Pancreas (tissue), 10 donors: Measurements from ENCODE around the gene KRTAP12-4. TPM values are rescaled to one million over a fixed set of nuclear protein-coding genes. Genes with fewer than 3 reads are reported as not detected.

Experiments
- ATAC-seq, 4 donors: fragments of 200-7000 bp; cut with Tn5 transposase; one replicate each; pipeline versions ENCODE4 v1.8.0 to v1.9.1; 2020; ENCODE audit warnings: mild to moderate bottlenecking in 4 of 4, moderate library complexity in 4 of 4
- DNase-seq, 6 donors: peaks; one replicate each; pipeline ENCODE4 v3.0.0-alpha.2; 2020
- FAIRE-seq: peaks from 2 replicates; lab custom pipeline; 2012; peaks lifted over from hg19 to GRCh38; lab: Jason Lieb, UNC
- H3K27ac ChIP-seq, 4 donors: fragments of 200-600 bp; sonication (generic); 1 replicate in 3 of 4; 2 replicates in 1 of 4; pipeline versions ENCODE4 v1.5.0 to v1.8.0; 2020
- H3K27me3 ChIP-seq, 4 donors: fragments of 200-600 bp; one replicate each; pipeline ENCODE4 v1.8.0; 2021
- H3K36me3 ChIP-seq, 3 donors: fragments of 200-600 bp; sonication (generic) in 1 of 3; one replicate each; pipeline versions ENCODE4 v1.5.0 to v1.8.0; 2020 to 2021
- H3K4me1 ChIP-seq, 3 donors: fragments of 200-600 bp; one replicate each; pipeline ENCODE4 v1.8.0; 2021
- H3K4me3 ChIP-seq, 4 donors: fragments of 200-600 bp; sonication (generic) in 2 of 4; one replicate each; pipeline versions ENCODE4 v1.5.0 to v1.8.0; 2020 to 2021
- H3K9me3 ChIP-seq, 4 donors: fragments of 200-600 bp; one replicate each; pipeline ENCODE4 v1.8.0; 2021
- CTCF ChIP-seq, 4 donors: fragments of 200-600 bp; sonication (generic) in 3 of 4; IDR thresholded peaks; one replicate each; pipeline versions ENCODE4 v1.5.0 to v1.8.0; 2021; ENCODE audit warnings: antibody characterized with exemption in 4 of 4
- WGBS, 2 donors: extraction: QIAGEN DNeasy Blood & Tissue Kit; methylation state at CpG; one replicate each; pipeline ENCODE4 v1.1.7; 2013; 5-methylcytosine and 5-hydroxymethylcytosine counted together
- intact Hi-C, 3 donors: fragments of 100-400 bp; cut with DNase I; formaldehyde crosslinking; loops; one replicate each; pipeline versions ENCODE4 v1.11.1 to v1.14.2; 2022
- polyA plus RNA-seq, 2 donors: library from polyadenylated mRNA; stranded (reverse); fragments of 200-250 nt; gene quantifications; one replicate each; pipeline ENCODE4 v1.2.3, GENCODE V29; 2013
- total RNA-seq, 6 donors: library from RNA; stranded (reverse); fragmentation: NEBNext Ultra II Directional in 4 of 6; extraction: Animal tissue kit (Norgen Biotek cat#: 25700) in 4 of 6; gene quantifications; one replicate each; pipeline versions ENCODE4 v1.2.1 to v1.2.4, GENCODE V29; 2021 to 2023
- donor health status: healthy with polysubstance abuse.
- donor health status: DM: no; HTN: no; CAD: no; lungs with moderate emphysema.
- donor health status: DM: no; HTN: no; CAD: no.
- donor health status: control.
- donor health status: control.
- donor health status: Bipolar disorder and iron deficiency.
- donor health status: DM: yes; HTN: yes; CAD: no.
- donor health status: DM: no; HTN: no; CAD: no.
- donor health status: DM: no; HTN: no; CAD: no.
- donor health status: DM: yes; HTN: yes; CAD: no.

The KRTAP12-4 gene
- total and polyA plus RNA-seq, 8 donors: not detected

- H3K4me3 ChIP-seq: no peak within 1 kb of the TSS
- H3K27me3 ChIP-seq: no peaks in the 10 kb centered on the region
- no peak for ATAC-seq
- intact Hi-C loops: no loop called here
- no peaks in the 10 kb centered on the region for H3K4me1 ChIP-seq
- WGBS, 2 donors: 31 to 34% methylated on average over 18 to 21 of the region's 21 CpGs
- no peak for FAIRE-seq
- no peak within 1 kb of the TSS for H3K27ac ChIP-seq
- H3K36me3 ChIP-seq: no peaks in the 10 kb centered on the region
- TF ChIP-seq CTCF (IDR thresholded peaks at IDR 0.05): no peak
- DNase-seq: no peak
- no peaks in the 10 kb centered on the region for H3K9me3 ChIP-seq
These were observed 17.2 kb downstream of the KRTAP12-4 start, which contains the start of gene KRTAP10-10 for GRCh38 chr21:44637018-44637850. KRTAP10-10 (plus strand) TSS chr21:44637356; CDS start chr21:44637418, 62 bp downstream.

GRCh38 chr21:44636209-44637017, 18.0 kb downstream of the KRTAP12-4 start:
- no peaks in the 10 kb centered on the region for H3K9me3 ChIP-seq
- no peak overlapping the region for H3K27ac ChIP-seq
- no peak for TF ChIP-seq CTCF (IDR thresholded peaks at IDR 0.05)
- 56 to 71% methylated on average over 15 of the region's 15 CpGs for whole genome bisulfite sequencing, 2 donors
- intact Hi-C loops: no loop called here
- no peaks in the 10 kb centered on the region for H3K4me1 ChIP-seq
- DNase-seq: no peak
- no peak for ATAC-seq
- H3K36me3 ChIP-seq: no peaks in the 10 kb centered on the region
- no peak overlapping the region for H3K4me3 ChIP-seq
- no peak for FAIRE-seq
- no peaks in the 10 kb centered on the region for H3K27me3 ChIP-seq

- DNase-seq: no peak
- H3K36me3 ChIP-seq: no peaks in the 10 kb centered on the region
- no peak overlapping the region for H3K27ac ChIP-seq
- no peaks in the 10 kb centered on the region for H3K9me3 ChIP-seq
- no peak for TF ChIP-seq CTCF (IDR thresholded peaks at IDR 0.05)
- 57 to 80% methylated on average over 1 of the region's 1 CpG for WGBS, 2 donors
- no peak overlapping the region for H3K4me3 ChIP-seq
- intact Hi-C loops: no loop called here
- no peaks in the 10 kb centered on the region for H3K27me3 ChIP-seq
- no peak for ATAC-seq
- no peak for FAIRE-seq
- H3K4me1 ChIP-seq: no peaks in the 10 kb centered on the region
These were observed 22.4 kb downstream of the KRTAP12-4 start for GRCh38 chr21:44632067-44632466.

- FAIRE-seq (no peak), ATAC-seq (no peak), DNase-seq (no peak)
- H3K27ac ChIP-seq: no peak overlapping the region
- intact Hi-C loops: no loop called here
- no peak overlapping the region for H3K4me3 ChIP-seq
- no peak for TF ChIP-seq CTCF (IDR thresholded peaks at IDR 0.05)
- H3K9me3 ChIP-seq: no peaks in the 10 kb centered on the region
- WGBS, 2 donors: 77 to 80% methylated on average over 2 of the region's 2 CpGs
- no peaks in the 10 kb centered on the region for H3K36me3 ChIP-seq
- no peaks in the 10 kb centered on the region for H3K4me1 ChIP-seq
- H3K27me3 ChIP-seq: no peaks in the 10 kb centered on the region
These were observed 24.0 kb downstream of the KRTAP12-4 start for GRCh38 chr21:44630440-44630839.
